OCI-LY7 (cell line): Measurements from ENCODE around the gene CST7.

Source experiments
- EZH2phosphoT487 ChIP-seq: fragments of 200-600 bp; sonication (generic); IDR thresholded peaks from 2 replicates; pipeline ENCODE4 v1.6.1; 2018; ENCODE audit warnings: low read depth, borderline replicate concordance, mild to moderate bottlenecking, mixed run types, antibody characterized with exemption, low read length, moderate library complexity, mixed read lengths
- TF ChIP-seq, protein P1 (sequence below): fragments of 200-600 bp; sonication (generic); conservative IDR thresholded peaks from 2 replicates; pipeline ENCODE4 v1.5.1; 2014; ENCODE audit warnings: mild to moderate bottlenecking, antibody characterized with exemption, low read length, moderate library complexity, mixed read lengths

DNA sequence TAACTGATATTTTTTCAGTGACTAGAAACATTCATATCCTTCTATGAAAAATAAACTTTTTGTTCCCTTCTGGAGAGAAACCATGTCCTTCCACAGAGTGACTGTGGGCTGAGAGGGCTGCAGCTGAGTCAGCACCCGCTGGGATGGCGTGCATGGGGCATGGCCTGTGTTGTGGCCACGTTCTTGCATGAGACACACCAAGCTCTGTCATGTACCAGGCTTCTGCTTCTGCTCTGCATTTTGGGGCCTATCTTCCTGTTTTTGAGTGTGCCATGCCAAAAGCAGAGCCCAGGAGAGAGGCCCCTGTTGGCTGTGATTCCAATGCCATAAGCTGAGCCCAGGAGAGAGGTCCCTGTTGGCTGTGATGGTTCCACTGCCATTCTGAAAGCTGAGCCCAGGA lies 32.7 kb downstream of the CST7 start:
- TF ChIP-seq, protein P1, sequence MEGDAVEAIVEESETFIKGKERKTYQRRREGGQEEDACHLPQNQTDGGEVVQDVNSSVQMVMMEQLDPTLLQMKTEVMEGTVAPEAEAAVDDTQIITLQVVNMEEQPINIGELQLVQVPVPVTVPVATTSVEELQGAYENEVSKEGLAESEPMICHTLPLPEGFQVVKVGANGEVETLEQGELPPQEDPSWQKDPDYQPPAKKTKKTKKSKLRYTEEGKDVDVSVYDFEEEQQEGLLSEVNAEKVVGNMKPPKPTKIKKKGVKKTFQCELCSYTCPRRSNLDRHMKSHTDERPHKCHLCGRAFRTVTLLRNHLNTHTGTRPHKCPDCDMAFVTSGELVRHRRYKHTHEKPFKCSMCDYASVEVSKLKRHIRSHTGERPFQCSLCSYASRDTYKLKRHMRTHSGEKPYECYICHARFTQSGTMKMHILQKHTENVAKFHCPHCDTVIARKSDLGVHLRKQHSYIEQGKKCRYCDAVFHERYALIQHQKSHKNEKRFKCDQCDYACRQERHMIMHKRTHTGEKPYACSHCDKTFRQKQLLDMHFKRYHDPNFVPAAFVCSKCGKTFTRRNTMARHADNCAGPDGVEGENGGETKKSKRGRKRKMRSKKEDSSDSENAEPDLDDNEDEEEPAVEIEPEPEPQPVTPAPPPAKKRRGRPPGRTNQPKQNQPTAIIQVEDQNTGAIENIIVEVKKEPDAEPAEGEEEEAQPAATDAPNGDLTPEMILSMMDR: no peak
- TF ChIP-seq EZH2phosphoT487: no peak
